ENCODE results near the gene FADS2.

The FADS2 gene

DNA sequence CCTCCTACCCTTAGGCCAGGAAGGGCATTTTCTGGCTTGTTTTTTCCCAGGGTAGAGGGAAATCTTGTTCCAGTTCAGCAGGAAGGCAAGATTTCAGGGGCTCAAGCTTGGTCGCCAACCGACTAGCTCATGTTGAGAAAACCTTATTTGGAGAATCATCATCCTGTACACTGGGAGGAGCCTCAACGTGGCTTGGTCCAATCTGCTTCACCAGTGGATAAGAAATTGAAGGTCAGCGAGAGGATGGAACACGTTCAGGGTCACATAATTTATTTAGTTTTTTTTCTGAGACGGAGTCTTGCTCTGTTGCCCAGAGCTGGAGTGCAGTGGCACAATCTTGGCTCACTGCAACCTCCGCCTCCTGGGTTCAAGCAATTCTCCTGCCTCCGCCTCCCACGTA is 20.5 kb downstream of the FADS2 start:
- DNase-seq, result no peak

DNA sequence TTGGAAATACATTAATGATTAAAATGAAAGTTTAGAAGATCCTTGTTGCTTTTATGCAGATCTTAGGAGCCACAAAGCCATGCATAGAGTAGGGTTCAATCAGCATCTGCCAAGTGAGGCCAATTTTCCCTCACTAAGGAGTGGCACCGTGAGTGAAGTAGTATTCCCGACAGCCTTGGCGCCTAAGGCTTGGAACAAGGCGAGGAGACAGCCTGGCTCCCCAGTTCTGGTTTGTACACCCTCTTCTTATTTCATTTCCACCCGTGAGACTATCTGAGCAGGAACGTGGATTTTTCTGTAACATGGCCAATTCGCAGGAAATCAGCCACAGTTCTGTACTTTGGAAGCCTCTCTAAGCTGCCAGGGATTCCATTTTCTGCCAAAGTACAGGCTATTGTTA is 22.6 kb downstream of the FADS2 start:
- no peak for DNase-seq

DNA sequence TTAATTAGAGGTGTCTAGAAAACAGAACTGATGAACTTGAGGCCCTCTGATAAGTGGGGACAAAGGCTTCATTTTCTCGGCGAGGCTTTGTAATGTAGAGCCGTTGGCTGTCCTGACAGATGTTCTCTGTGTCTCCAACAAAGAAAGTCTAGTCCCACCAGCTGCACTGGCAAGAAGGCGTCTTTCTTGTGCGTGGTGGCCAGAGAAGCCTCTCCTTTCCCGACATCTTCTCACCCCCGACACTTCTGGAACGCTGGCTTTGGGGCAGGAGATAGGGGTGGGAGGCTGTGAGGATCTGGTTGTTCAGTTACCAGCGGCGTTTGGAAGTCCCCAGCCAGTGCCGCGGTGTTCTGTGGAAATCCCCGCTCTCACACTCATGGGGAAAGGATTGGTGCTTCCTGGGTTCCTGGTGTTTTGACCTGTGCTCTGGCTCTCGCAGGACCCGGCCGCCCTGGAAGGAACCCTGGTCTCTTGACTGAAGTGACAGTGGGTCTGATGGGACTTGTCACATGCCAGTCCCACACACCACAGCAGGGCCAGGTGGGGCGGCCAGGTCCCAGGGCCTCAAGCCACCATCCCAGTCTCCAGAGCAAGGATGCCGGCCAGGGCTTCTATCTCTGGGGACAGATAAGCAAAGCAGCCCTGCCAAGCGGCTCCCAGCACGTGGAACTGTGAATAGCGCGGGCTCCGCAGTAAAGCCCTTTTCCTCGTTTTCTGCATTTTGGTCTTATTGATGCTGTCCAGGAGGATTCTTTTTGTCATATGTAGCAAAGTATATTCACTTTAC is 23.2 kb downstream of the FADS2 start:
- DNase-seq, result no peak

DNA sequence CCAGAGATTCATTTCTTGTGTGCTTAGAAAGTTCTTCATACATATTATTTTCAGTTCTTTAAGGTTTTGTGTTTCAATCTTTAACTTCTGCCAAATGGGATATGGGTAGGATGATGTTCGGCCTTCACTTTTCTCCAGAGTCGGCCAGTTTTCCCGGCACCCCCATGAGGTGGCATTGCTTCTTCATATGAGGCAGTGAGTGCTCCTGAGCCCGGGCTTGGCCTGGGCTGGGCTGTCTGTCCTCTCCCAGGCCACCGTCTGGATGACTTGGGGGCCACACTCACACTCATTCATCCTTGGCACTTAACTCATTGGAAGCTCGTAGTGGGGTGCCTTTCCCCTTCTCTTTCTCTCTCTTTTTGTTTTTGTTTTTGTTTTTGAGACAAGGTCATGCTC is 23.8 kb downstream of the FADS2 start:
- DNase-seq, result no peak

DNA sequence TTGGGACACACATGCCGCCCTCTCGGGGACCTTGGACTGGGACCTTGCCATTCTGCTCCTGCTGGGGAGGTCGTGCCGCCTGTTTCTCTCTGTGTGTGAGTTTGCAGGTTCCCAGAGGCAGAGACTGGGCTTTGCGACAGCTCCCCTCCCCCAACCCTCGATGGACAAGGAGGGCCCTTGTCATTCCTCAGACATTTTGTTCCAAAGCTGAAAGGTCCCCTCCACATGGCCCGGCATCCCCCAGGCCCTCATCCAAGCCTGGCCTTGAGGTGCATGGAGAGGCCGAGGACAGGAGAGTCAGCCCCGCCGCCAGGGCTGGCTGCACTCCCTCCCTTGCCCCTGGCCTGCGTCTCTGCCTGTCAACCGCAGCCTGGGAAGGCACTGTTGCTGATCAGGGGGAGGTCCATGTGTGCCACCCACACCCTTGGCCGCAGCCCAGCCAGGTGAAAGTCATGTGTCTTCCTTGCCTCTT is 25.6 kb downstream of the FADS2 start:
- DNase-seq, result no peak

DNA sequence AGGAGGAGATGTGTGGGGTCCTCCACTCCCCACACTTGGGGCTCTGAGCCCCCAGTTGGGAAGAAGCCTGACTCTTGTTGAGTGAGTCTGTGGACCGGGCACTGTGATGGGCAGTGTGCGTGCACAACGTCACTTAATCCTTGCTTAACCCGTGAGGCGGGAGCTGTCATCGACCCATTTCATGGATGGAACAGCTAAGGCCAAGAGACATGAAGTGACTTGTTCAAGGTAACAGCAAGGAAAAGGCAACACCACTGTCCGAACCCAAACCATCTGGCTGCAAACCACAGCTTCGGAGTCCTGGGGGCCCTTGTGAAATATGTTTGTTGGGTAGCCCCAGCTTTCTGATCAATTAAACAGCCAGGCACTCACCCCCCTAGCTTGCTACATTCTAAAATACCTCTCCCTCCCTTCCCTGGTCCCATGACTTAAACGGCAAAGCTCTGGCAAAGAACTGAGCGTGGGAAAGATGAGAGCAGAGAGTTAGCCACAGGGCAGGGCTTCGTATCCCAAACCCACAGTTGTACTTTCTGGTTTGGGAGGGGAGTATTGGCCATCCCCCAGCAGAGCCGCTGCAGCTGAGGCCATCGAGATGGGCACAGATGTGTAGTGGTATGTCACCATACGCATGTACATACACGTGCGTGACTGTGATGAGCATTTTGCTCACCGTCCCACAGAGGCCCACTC is 26.3 kb downstream of the FADS2 start:
- DNase-seq, result no peak

DNA sequence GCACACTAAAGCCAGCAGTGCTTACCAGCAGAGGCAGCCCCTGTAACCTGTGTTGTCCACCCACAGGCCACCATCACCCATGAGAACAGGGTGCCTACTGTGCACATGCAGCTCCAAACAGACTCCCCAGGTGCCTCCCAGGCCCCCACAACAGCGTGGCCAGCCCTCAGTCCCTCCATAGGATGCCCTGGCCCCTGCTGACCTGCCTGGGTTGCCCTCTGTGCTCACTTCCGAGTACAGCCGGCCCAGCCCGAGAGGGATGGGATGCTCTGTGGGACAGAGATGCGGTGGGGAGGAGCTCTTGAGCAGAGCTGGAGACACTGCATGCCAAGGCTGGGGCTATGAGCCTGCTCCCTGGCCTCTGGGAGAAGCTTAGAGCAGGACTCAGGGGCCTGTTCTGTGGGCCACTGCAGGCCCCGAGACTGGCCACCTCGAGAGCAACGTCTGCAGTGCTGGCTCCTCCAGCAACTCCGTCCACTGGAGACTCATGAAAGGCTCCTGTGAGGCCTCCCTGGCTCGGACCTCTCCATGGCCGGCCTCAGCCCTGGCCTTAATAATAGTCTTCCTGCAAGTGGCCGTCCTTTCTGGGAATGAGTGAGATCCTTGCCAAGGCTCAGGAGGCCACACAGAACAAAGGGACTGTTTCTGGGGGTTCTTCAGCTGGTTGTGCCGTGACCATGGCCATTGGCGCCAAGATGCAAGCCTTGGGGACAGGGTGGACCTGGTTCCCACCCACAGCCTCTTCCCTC is 27.0 kb downstream of the FADS2 start:
- DNase-seq, result no peak

DNA sequence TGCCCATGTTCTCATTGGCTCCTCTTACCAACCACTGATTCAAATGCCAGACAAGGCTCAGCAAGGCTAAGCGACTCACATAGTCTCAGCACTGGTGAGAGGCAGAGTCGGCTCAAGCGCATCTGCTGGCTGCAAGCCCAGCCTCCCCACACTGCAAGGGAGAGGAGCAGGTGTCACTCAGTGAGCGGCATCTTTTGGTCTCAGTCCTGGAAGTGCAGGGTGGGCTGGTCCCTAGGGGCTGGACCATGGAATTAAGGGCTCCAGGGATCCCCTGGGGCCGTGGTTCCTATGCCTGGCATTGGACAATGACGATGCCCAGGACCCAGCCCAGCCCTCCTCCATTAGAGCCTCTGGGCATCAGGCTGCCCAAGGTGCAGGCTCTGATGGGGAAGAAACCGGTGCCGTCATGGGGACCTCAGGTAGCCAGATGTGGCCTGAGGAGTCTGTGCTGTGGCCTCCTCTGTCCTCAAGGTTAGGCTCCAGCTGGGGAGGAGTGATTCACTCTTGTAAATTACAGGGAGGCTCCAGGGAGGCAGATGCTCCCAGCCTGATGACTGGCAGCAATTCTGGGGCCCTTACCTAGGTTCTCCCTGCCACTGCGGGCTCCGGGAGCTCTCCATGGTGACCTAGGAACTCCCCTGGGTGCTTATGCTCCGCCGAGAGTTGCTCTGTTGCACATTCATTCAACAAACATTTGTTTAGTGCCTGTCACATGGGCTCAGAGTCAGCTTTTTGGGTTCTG is 28.0 kb downstream of the FADS2 start:
- DNase-seq, result no peak

DNA sequence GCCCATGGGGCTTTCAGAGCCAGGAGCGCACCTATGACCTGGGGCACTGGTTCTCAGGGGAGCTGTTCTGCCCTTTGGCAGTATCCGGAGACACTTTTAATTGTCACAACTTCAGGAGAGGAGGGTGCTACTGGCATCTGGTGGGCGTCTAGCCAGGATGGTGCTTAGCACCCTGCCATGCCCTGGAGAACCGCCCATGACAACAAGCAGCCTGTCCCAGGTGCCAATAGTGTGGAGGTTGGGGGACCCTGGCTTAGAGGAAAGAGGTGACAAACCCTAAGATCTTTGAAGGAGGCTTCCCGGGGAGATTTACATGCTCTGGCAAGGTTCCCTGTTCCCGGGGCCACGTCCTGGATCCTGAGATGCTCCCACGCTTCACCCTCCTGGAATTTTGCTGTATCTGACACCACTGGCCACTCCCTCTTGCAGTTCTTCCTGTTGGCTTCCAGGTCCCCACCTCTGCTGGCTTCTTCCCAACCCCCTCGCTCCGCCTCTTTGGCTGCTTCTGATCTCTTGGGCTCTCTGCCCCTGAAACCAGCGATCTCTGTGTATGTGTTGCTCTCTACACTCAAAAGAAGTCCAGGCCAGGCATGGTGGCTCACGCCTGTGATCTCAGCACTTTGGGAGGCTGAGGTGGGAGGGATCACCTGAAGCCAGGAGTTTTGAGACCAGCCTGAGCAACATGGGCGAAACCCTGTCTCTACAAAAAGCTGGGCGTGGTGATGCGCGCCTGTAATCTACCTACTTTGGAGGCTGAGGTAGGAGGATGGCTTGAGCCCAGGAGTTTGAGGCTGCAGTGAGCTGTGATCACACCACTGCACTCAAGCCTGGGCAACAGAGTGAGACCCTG is 32.2 kb downstream of the FADS2 start:
- peak; percentile 52 for DNase-seq

DNA sequence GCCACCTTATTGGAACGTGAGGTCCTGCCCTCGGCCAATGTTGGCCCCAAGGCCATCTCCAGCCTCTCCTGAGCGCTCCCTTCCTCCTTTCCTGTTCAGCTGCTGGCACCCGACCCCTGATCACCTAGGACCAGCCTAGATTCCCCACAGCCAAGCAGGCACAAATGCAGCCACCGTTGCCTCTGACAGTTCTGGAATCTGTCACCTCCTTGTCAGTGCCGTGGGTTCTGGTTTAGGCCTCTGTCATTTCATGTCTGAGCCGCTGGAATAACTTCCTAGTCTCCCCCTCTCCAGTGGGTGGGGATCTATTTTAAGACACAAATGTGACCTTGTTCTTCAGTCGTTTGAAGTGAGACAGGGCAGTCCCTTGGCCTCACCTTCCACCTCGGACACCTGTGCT is 33.5 kb downstream of the FADS2 start:
- DNase-seq, result no peak

DNA sequence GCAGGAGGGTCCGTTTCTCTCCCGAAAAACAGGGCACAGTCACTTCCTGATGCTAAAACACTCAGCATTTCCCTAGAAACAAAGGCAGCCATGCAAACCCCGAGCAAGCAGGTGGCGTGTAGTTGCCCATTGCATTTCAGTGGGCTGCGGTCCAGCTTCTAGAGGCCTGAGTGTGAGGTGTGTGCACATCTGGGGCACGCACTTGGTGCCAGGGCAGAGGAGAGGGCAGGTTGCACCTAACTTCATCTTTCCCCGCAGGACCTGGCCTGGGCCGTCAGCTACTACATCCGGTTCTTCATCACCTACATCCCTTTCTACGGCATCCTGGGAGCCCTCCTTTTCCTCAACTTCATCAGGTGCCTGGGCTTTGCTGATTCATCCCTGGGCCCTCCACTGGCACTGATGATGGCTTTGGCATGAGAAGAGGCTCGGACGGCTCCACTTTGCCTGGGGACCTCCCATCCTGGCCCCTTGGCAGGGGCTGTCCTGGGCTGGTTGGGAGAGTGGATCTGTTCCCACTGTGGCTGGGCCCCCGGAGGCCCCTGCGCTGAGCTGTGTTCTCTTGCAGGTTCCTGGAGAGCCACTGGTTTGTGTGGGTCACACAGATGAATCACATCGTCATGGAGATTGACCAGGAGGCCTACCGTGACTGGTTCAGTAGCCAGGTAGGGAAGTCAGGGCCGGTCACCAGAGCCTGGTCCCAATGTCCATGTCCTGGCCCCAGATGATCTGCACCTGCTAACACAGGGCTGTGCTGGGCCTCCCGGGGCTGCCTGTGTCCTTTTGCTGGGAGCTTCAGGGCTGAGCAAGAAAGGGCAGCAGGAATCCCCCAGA is 34.8 kb downstream of the FADS2 start:
- no peak for DNase-seq

DNA sequence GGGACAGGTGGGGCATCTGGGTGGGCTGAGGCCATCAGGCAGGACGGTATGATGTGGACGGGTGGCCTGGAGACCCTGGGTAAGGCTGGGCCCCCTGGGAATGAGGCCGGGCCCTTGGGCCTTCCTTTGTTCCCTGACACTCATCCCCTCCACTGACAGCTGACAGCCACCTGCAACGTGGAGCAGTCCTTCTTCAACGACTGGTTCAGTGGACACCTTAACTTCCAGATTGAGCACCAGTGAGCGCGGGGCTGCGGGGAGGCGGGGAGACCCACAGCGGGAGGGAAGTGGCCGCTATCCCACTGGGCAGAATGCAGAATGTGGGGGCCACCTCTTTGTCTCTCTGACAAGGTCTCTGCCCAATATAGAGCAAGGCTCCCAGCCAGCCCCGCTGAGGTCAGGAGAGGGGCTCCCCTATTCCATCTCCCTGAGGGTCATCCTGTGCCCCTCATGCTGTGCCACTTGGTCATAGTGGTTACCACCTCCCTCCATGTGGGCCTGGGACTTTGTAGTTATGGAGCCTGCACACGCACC is 35.5 kb downstream of the FADS2 start:
- no peak for DNase-seq

DNA sequence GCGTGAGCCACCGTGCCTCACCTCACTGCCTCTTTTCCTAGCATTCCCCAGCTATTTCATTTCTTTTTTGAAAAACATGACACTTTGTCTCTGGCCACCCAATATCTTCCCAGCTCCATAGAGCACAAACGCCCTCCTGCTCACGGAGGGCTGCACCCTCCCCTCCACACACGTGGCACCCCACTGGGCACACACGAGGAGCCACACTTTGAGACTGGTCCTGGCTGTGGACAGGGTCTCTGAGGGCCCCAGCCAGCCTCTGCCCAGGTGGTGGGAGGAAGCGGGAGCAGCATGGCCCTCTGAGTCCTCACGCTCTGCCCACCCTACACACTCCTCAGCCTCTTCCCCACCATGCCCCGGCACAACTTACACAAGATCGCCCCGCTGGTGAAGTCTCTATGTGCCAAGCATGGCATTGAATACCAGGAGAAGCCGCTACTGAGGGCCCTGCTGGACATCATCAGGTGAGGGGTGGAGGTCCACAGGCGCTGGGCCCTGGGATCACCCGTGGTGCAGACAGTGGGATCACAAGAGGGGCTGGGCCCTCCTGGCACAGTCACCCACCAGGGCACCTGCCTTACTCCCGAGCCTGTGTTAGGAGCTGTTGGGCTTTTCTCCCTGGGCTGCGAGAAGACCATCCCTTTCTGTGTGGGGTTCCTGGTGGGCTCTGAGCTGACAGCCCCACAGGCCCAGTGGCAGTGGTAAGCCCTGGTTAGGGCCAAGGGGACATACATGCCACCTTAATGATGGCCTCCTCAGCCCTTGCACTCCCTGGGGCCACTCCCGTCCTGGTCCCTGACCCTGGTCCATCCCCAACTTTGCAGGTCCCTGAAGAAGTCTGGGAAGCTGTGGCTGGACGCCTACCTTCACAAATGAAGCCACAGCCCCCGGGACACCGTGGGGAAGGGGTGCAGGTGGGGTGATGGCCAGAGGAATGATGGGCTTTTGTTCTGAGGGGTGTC is 37.0 kb downstream of the FADS2 start:
- DNase-seq, result no peak

DNA sequence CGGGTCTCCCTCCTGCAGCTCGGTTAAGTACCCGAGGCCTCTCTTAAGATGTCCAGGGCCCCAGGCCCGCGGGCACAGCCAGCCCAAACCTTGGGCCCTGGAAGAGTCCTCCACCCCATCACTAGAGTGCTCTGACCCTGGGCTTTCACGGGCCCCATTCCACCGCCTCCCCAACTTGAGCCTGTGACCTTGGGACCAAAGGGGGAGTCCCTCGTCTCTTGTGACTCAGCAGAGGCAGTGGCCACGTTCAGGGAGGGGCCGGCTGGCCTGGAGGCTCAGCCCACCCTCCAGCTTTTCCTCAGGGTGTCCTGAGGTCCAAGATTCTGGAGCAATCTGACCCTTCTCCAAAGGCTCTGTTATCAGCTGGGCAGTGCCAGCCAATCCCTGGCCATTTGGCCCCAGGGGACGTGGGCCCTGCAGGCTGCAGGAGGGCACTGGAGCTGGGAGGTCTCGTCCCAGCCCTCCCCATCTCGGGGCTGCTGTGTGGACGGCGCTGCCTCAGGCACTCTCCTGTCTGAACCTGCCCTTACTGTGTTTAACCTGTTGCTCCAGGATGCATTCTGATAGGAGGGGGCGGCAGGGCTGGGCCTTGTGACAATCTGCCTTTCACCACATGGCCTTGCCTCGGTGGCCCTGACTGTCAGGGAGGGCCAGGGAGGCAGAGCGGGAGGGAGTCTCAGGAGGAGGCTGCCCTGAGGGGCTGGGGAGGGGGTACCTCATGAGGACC is 38.3 kb downstream of the FADS2 start:
- no peak for DNase-seq

DNA sequence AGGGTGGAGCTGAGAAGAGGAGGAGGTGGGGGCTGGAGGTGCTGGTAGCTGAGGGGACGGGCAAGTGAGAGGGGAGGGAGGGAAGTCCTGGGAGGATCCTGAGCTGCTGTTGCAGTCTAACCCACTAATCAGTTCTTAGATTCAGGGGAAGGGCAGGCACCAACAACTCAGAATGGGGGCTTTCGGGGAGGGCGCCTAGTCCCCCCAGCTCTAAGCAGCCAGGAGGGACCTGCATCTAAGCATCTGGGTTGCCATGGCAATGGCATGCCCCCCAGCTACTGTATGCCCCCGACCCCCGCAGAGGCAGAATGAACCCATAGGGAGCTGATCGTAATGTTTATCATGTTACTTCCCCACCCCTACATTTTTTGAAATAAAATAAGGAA is 38.9 kb downstream of the FADS2 start:
- DNase-seq, result no peak

DNA sequence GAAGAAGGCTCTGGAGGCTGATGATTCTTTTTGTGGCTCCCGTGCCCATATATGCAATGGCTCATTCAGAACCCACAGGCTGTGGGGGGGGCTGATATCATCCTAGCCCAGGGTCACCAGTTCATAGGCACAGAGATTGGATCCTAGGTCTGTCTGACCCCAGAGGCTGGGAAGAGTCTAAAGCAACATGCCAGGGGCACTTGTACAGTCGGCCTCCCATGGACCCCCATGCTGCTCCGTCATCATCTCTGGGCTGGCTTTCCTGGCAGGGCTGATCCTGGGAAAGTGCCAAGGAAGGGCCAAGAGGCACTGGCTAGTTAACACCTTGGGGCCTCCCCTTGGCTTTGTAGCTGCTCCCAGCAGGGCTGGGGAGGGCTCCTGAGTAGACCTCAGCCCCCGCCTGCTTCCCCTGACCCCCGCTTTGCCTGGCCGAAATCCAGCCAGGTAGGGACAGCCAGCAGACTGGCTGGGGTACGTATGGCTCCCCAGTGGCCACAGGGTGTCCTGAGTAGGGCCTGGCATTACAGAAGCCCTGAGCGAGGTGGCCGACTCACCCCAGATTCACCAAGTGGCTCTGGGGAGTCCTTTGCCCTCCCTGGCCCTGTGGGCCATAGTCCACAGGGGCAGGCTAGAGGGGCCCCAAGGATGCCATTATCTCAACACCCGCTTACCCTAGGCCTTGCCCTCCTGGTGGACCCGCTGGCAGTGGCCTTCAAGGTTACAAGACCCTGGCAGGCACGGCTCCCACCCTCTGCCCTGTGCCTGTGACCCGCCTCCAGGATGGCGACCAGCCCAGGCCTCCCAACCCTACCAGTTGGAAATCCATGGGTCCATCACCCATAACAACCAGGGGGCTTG is 40.7 kb downstream of the FADS2 start:
- DNase-seq, result no peak

DNA sequence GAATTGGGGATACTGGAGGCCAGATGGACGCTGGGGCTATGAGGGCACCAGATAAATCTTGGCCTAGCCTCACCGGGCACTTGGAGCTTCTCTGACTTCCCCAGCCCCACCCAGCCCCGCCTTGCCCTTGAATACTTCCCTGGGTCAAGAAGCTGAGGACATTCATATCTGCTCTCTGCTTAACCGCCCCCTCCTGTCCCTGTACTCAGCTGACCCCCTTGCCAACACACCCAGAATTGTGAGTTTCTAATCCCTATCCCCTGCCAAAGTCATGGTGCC is 41.3 kb downstream of the FADS2 start:
- DNase-seq, result no peak

Measured in NCI-H2029 treated with DMSO at 0.1 percent for 48 hours (cell line).